Activated gamma-delta T cell (primary cell): ENCODE measurements around the gene PTPRN2.
"Not testable (repeated sequence)": the region's sequence is repeated elsewhere in the genome, so short reads cannot be mapped to it uniquely, and the experiment has no call there.

Source experiments
- DNase-seq: peaks from one replicate; lab custom pipeline; 2025; lab: John Stamatoyannopoulos, UW

The PTPRN2 gene

DNA sequence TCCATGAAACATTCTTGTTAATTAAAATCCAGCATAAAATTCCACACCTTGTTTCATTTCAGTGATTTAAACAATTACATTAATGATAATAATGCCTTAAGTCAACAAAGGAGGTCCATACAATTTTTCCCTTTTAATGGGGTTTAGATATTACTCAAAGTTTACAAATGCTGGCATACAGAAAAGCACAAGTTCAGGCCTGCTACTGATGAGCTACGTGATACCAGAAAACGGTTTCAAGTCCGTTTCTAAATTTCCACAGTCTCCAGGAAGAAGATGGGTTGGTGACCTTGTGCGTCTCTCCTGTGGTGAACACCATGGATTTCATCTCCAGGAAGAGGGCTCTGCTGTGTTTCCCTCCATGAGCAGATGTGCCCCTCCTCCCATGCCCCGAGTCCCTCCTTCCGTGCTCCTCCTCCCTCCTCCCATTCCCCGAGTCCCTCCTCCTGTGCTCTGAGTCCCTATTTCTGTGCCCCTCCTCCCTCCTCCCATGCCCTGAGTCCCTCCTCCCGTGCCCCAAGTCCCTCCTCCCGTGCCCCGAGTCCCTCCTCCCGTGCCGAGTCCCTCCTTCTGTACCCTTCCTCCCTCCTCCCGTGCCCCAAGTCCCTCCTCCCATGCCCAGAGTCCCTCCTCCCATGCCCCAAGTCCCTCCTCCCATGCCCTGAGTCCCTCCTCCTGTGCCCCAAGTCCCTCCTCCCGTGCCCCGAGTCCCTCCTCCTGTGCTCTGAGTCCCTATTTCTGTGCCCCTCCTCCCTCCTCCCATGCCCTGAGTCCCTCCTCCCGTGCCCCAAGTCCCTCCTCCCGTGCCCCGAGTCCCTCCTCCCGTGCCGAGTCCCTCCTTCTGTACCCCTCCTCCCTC is 201.9 kb downstream of the PTPRN2 start:
- DNase-seq: not testable (repeated sequence)

DNA sequence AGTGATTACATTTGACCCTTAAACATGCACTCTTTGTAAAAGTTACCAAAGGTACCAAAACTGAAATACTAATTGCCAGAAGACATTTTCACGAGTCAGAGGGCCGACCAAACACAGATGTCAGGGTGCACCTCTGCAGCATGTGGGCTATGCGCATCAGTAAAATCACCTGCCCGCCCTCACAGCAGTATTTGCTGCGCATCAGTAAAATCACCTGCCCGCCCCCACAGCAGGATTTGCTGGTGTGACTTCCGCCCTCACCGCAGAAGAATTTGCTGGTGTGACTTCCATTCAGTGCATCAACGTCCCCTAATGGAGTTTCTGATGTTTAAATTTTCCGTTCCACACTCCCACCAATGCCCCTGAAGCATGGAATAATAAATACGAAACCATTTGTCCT is 202.9 kb downstream of the PTPRN2 start:
- no peak for DNase-seq

DNA sequence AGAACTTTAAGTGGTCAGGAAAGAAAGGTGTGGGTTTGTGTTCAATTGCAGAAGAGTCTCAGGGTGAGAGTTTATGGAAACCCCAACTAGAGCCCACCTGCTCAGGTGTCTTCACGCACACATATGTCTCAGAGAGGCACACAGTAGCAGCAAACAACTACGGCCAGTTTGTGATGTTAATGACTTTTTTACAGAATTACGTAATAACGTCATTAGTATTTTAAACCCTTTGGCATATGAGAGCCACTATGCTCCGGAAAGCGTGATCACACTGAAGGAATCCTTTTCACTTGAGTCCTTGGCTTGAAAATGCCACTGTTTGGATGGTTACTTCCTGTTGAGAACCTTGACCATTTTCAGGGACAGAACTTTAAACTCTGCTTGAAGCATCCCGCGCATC is 204.0 kb downstream of the PTPRN2 start:
- DNase-seq: no peak

DNA sequence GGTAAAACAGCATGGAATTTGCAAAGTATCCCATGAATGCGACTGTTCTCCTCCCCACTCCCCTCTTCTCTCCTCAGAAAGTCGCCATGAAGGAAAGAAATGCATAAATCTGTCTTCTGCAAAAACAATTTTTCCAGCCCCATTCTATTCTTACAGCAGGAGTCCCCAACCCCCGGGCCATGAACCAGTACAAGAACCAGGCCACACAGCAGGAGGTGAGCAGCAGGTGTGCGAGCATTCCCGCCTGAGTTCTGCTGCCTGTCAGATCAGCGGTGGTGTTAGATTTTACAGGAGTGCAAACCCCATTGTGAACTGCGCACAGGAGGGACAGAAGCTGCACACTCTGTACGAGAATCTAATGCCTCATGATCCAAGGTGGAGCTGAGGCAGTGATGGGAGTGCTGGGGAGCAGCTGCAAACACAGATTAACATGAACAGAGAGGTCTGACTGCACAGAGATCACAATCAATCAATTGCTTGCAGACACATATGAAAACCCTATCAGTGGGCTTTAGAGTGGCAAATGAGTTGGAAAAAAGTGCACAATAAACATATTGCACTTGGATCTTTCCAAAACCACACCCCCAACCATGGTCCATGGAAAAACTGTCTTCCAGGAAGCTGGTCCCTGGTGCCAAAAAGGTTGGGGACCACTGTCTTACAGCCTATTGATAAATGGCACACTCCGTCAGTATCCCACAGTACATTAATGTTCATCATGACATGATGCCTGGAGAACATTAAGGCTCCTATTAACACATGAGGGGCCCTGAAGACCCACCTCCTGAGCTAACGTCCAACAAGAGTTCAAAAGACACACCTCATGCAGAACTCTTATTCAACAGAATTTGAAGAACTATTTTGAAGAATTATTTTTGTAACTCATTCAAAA is 205.0 kb downstream of the PTPRN2 start:
- DNase-seq: no peak

DNA sequence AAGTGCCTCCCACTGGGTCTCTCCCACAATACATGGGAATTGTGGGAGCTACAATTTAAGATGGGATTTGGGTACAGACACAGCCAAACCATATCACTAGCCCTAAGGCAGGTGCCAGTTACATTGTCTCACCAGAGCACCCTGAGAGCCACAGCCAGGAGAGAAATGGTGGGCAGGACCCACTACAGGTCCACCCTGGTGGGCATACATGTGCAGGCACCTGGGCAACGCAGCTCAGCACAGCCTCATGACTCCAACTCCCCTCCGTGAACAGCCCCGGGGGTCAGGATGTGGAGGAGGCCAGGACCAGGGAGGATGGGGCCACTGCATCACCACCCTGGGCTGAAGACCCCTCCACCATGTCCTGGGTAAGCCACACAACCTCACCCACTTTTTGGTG is 205.7 kb downstream of the PTPRN2 start:
- DNase-seq: no peak

DNA sequence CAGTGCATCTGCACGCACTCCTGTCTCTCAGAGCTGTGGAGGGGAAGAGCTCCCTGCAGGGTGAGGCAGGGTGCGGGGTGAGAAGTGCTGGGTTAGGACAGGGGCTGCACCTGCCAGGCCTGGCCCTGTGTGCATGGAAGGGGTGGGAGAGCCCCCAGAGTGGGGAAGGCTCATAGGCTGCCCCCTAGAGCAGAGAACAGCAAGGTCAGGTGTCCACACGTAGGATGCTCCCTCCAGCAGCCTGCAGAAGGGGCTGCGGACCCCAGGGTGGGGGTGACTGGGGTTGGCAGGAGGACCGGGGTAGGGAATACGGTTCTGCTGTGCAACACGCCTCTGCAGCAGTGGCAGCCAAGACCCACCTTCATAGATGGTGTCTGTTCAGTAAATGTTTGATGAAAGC is 208.6 kb downstream of the PTPRN2 start:
- no peak for DNase-seq

DNA sequence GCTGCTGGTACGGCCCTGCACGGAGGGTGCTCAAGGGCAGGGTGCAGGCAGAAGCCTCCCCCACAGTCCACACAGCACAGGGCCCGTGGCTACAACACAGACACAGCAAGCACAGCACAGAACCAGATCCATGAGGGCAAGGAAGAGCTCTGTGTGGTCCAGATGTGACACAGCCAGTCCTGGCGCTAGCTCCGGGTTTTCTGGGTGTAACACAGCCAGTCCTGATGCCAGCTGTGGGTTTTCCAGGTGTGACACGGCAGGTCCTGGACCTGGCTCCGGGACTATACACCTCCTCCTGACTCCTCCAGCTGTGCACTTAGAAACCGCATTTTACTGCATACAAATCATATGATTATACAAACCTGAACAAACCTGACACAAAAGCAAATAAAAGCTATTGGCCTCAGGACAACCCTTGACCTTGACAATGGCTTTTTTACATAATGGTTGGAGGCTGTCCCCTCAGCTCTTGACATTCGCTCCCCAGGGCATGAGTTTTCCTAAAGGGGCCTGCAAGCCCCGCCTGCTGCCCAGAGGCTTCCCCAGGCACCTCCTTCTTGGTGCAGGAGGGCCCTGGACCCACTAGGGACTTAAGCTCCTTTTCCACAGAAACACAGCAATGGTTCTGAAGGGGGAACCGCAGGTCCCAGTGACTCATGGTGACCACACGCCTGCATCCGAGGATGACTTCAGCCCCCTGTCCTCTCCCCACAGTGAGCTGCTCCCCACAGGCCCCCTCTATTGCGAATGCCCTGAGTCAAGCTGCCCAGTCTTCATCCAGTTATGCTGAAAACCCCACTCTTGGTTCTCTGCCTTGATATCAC is 209.6 kb downstream of the PTPRN2 start:
- DNase-seq: no peak

DNA sequence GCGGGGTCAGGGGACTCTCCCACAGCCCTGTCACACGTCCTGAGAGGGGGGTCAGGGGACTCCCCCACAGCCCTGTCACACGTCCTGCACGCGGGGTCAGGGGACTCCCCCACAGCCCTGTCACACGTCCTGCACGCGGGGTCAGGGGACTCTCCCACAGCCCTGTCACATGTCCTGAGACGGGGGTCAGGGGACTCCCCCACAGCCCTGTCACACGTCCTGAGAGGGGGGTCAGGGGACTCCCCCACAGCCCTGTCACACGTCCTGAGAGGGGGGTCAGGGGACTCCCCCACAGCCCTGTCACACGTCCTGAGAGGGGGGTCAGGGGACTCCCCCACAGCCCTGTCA is 210.8 kb downstream of the PTPRN2 start:
- not testable (repeated sequence) for DNase-seq

DNA sequence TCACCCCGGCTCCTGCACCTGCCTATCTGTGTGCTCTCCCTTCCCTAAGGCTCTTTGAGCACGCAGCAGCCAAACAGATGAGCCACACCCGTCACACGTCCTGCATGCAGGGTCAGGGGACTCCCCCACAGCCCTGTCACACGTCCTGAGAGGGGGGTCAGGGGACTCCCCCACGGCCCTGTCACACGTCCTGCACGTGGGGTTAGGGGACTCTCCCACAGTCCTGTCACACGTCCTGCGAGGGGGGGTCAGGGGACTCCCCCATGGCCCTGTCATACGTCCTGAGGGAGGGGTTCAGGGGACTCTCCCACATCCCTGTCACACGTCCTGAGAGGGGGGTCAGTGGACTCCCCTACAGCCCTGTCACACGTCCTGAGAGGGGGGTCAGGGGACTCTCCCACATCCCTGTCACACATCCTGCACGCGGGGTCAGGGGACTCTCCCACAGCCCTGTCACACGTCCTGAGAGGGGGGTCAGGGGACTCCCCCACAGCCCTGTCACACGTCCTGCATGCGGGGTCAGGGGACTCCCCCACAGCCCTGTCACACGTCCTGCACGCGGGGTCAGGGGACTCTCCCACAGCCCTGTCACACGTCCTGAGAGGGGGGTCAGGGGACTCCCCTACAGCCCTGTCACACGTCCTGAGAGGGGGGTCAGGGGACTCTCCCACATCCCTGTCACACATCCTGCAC is 211.3 kb downstream of the PTPRN2 start:
- DNase-seq: not testable (repeated sequence)

DNA sequence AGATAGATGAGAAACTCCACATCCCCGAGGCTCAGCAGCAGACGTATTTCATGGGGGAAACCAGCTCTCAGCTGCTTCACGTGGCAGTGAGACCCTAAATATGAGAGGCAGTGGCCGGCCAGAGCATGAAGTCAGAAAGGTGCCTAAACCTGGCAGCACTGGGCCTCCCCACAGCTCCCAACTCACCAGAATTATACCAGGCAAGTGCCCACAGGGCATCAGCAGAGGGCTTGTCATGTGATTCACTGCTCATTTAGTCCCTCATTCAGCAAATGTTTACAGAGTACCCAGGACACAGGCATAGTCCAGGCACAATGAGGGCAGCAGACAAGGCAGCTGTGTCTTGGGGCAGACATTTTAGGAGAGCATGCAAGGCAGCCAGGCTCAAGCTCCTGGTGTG is 212.6 kb downstream of the PTPRN2 start:
- DNase-seq: no peak

DNA sequence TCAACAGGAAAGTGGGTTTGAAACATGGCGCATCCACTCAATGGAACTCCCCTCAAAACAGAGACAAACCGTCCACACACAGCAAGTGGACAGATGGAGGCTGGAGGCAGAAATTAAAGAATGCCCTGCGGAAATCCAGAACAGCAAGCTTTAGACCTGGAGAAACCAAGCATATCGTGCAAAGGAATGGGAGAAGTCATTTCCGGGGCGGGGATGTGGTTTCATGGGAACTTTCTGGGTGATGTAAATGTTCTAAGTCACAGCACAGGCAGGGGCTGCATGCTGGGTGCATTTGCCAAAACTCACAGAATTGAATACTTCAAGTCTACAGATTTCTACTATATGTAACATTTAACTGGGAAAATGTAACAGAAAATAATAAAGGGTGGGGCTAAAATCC is 213.0 kb downstream of the PTPRN2 start:
- DNase-seq: no peak

DNA sequence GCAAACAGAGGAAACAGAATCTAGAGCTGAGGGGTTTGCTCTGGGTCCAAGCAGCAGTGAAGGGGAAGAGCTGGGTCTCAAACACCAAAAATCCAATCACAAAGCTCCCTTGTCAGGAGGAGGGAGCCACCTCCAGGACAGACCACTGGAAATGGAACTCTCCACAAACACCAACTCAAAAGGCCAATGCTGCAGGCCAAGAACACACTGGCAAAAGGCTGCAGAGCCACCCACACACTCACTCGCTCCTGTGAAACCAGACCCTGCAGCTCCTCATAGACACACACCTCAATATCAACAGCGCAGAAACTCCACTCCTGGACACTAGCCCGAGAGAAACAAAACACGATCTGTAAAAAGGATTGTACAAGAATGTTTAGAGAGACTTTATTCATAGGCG is 213.5 kb downstream of the PTPRN2 start:
- no peak for DNase-seq

DNA sequence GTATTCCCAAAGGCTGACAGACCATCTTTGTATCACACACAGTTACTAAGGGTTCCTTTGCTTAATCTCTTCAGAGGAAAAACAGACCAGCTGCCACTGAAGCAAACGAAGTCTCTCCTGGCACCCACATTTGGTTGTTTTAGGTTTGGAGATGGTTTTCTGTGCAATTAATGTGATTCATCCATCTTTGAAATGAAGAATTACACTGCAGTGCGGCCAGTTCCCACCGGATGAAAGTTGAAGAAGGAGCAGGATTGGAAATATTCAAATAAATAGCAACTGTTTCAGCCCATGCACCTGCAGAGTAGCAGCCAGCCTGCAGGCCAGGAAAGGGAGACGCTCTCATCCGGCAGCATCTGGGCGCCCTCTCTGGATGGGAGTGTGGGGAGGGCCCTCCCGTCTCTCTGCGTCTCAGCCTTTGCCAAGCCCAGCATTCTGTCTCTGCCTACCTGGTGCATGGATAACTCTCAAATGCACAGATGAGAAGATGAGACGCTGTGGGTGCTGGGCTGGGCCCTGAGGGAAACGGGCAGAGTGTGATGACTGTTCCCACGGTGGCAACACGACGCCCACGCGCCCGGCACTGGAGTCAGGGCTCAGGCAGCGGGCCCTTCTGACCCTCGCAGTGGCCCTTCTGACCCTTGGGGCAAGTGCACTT is 214.0 kb downstream of the PTPRN2 start:
- no peak for DNase-seq

DNA sequence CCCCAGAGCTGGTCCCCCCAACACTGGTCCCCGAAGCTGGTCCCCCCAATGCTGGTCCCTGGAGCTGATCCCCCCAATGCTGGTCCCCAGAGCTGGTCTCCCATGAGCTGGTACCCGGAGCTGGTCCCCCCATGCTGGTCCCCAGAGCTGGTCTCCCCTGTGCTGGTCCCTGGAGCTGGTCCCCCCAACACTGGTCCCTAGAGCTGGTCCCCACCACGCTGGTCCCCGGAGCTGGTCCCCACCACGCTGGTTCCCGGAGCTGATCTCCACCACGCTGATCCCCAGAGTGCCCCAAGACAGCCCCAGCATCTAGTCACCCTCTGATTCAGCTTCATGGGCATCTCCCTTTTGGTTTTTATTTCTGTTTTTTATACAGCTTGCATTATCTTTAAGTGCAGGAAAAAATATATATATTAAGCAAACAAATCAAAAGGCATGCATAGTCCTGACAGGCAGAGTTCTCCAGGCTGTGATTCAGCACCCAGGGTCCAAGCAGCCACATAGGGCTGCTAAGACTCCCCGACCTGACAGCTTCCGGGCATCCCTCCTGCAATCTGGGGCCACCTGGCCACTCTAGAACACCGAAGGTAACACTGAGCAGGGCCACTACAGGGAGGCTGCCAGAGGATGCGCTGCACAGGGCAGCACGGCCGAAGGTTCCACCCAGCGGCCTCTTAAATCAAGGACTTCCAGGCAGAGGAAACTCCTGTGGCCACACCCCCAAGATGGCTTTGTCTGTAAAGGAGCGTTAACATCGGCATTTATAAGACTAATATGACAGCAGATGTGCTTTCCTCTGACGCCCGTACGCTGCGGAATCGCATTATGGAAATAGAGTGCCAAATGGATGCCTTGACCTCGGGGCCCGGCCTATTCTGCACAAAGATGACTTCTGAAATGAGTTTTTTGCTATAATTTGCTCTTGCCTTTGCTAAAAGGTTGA is 215.0 kb downstream of the PTPRN2 start:
- DNase-seq: no peak

DNA sequence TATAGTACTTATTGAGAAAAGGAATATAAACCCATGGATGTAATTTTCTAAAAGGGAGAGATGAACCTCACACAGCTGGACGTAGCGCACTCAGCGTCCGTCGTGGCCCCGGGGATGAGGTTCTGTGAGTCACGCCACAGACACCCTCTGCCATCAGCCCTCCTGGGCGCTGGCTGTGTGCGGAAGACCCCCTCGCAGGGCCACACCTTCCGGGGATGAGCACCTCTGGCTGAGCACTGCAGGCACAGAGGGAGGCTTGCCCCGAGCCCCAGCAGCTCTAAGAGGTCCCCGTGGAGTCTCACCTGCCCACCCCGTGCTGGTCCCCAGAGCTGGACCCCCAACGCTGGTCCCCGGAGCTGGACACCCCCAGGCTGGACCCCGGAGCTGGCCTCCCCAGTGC is 215.8 kb downstream of the PTPRN2 start:
- DNase-seq: no peak

DNA sequence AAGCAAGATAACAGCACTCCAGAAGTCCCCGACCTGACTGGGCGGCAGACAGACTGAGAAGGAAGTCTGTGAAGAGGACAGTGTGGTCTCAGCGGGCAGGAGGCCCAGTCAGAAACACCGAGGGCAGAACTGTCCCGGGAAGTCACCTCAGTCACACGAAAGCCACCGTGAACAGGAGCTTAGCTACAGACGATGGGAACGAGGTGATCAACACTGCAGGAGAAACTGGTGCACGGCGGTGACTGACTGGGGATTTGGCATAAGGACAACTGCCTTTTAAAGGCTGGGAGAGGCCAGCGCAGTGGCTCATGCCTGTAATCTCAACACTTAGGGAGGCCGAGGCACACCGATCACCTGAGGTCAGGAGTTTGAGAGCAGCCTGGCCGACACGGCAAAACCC is 217.8 kb downstream of the PTPRN2 start:
- DNase-seq: no peak

DNA sequence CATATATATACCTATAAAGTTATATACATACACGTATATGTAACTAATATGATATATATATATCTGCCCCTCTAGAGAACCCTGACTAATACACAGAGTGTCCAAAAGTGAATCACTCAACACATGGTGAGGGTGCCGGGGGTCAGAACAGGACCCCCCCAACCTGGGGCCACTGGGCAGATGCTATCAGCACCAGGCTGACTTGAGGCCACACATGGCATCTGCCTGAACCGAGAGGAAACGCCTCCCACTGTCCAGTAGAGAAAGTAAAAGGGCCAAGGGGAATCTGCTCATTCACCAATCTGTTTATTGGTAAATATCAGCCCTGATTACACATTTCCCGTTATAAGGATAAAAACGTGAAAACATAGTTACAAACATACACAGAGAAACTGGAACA is 218.3 kb downstream of the PTPRN2 start:
- DNase-seq: no peak

DNA sequence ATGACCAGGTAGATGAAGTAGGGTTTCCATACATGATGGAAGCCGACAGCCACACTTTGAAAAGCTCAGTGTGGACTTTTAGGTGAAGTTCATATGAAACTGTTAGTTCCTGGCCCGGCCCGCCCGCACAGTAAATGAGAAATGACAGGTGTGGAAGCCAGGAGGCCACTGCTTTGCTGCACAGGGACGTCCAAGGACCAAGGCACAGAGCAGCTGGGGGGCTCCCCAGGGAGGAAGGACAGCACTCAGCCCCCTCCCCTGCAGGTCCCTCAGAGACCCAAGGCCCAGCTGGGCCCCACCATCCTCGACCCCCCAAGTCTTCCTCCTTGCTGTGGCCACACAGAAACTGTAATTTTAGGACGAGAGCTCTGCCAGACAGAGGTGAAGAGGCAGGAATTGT is 219.2 kb downstream of the PTPRN2 start:
- no peak for DNase-seq

DNA sequence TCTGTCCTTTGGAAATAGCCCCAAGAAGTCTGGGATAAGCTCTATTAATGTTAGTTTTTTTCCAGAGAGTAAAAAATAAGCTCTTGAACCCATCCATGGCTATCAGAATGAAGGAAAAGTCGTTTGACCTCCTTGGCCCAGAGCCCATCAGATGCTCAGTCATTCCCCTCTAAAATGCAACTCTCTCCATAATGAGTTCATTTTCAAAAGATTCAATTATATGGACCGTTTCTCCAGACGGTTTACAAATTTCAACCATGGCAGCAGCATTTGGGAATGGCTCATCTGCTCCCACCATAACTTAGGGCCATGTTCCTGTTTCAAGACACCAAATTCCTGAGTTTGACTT is 220.0 kb downstream of the PTPRN2 start:
- DNase-seq: no peak
